GM12878 (cell line): ENCODE data around the gene NOL11. TPM values are rescaled to one million over a fixed set of nuclear protein-coding genes. Genes with fewer than 3 reads are reported as not detected.
"Not testable (repeated sequence)": the region's sequence is repeated elsewhere in the genome, so short reads cannot be mapped to it uniquely, and the experiment has no call there.

ENCODE experiments used
- ATAC-seq: fragments of 200-7000 bp; cut with Tn5 transposase; 3 replicates; pipeline ENCODE4 v1.9.1; 2020; ENCODE audit warnings: mild to moderate bottlenecking, moderate library complexity
- BruUV-seq: library from RNA; stranded (reverse); fragments of 400-500 nt; replicated peaks from 2 replicates; lab custom pipeline; 2021; lab: Mats Ljungman, UMichigan
- CTCF ChIA-PET: fragments of 300-600 bp; sonication (Branson Sonifier 250); formaldehyde crosslinking; extraction: SDS; loops from one replicate; lab custom pipeline; 2021; ENCODE audit warnings: inconsistent platforms; lab: Yijun Ruan, JAX
- POLR2A ChIA-PET: fragments of 350-600 bp; formaldehyde crosslinking; extraction: SDS; loops from one replicate; lab custom pipeline; 2021; ENCODE audit warnings: inconsistent platforms; lab: Charles Lee
- RAD21 ChIA-PET: fragments of 300-600 bp; sonication (Branson Sonifier 250); formaldehyde crosslinking; loops from one replicate; lab custom pipeline; 2023; ENCODE audit warnings: antibody characterized with exemption; ENCODE audit not compliant: unreplicated experiment; lab: Charles Lee
- SMC1A ChIA-PET: fragments of 300-600 bp; sonication (Branson Sonifier 250); formaldehyde crosslinking; loops from one replicate; lab custom pipeline; 2023; ENCODE audit not compliant: unreplicated experiment, uncharacterized antibody; lab: Charles Lee
- DNase-seq: peaks from one replicate; pipeline ENCODE4 v3.0.0-alpha.2; 2011; ENCODE audit warnings: low read depth, low spot score
- FAIRE-seq: peaks from 3 replicates; lab custom pipeline; 2011; peaks lifted over from hg19 to GRCh38; lab: Jason Lieb, UNC
- H2AFZ ChIP-seq: 2 replicates; pipeline ENCODE4 v1.6.0; 2011; ENCODE audit warnings: low read depth, low read length, control low read depth; ENCODE audit not compliant: control insufficient read depth
- H3K27ac ChIP-seq: 2 replicates; pipeline ENCODE4 v1.5.1; 2011; ENCODE audit warnings: control low read depth; ENCODE audit not compliant: control insufficient read depth, insufficient read depth
- H3K27me3 ChIP-seq, 2 experiments: replicated peaks in 1 of 2; 2 replicates each; pipeline versions ENCODE4 v1.6.0 to v1.6.1; 2011; ENCODE audit warnings: low read length in 1 of 2; ENCODE audit not compliant: control insufficient read depth in 2 of 2, insufficient read depth in 2 of 2
- H3K36me3 ChIP-seq, 2 experiments: 2 replicates each; pipeline ENCODE4 v1.5.1; 2011; ENCODE audit warnings: low read length in 1 of 2; ENCODE audit not compliant: control insufficient read depth in 2 of 2, insufficient read depth in 2 of 2
- H3K4me1 ChIP-seq: 2 replicates; pipeline ENCODE4 v1.6.1; 2011; ENCODE audit warnings: mild to moderate bottlenecking, low read length, moderate library complexity, mixed read lengths; ENCODE audit not compliant: control insufficient read depth, insufficient read depth
- H3K4me2 ChIP-seq: 2 replicates; pipeline ENCODE4 v1.6.0; 2011; ENCODE audit warnings: control low read depth; ENCODE audit not compliant: control insufficient read depth, insufficient read depth
- H3K4me3 ChIP-seq: fragments of 200-600 bp; sonication (generic); 2 replicates; pipeline ENCODE4 v1.5.1; 2016
- H3K79me2 ChIP-seq: 2 replicates; pipeline ENCODE4 v1.6.0; 2011; ENCODE audit warnings: low read length; ENCODE audit not compliant: control insufficient read depth, insufficient read depth
- H3K9ac ChIP-seq: 2 replicates; pipeline ENCODE4 v1.8.0; 2011; ENCODE audit warnings: low read length, control low read depth, mixed read lengths; ENCODE audit not compliant: control insufficient read depth, insufficient read depth
- H3K9me3 ChIP-seq: replicated peaks from 3 replicates; pipeline ENCODE4 v1.5.1; 2011; ENCODE audit warnings: mild to moderate bottlenecking, low read length; ENCODE audit not compliant: control insufficient read depth, insufficient read depth
- H4K20me1 ChIP-seq: 2 replicates; pipeline ENCODE4 v1.6.0; 2011; ENCODE audit not compliant: control insufficient read depth, insufficient read depth
- BHLHE40 ChIP-seq, 2 experiments: fragments of 450-650 bp in 1 of 2; IDR thresholded peaks; 2 replicates each; pipeline ENCODE4 v1.6.1; 2011 to 2017; ENCODE audit warnings: low read depth in 2 of 2, borderline replicate concordance in 1 of 2, improper control_type of control experiment in 1 of 2, low read length in 1 of 2, mild to moderate bottlenecking in 1 of 2
- KAT2A ChIP-seq: conservative IDR thresholded peaks from 2 replicates; pipeline ENCODE4 v1.6.1; 2011; ENCODE audit warnings: low read depth, low read length; ENCODE audit not compliant: control insufficient read depth
- RELB ChIP-seq: fragments of 450-650 bp; IDR thresholded peaks from 2 replicates; pipeline ENCODE4 v1.6.1; 2017; ENCODE audit warnings: low read depth, mild to moderate bottlenecking, moderate library complexity
- SPI1 ChIP-seq: IDR thresholded peaks from 2 replicates; pipeline ENCODE4 v1.6.1; 2011; ENCODE audit warnings: low read depth, mild to moderate bottlenecking, low read length, moderate library complexity, borderline replicate concordance; ENCODE audit not compliant: insufficient read depth
- SREBF2 ChIP-seq: IDR thresholded peaks from 2 replicates; pipeline ENCODE4 v1.6.1; 2012; ENCODE audit warnings: mild to moderate bottlenecking, low read length
- SRF ChIP-seq, 2 experiments: IDR thresholded peaks; 2 replicates each; pipeline ENCODE4 v1.6.1; 2011; ENCODE audit warnings: low read depth in 2 of 2, low read length in 2 of 2, mild to moderate bottlenecking in 1 of 2, moderate library complexity in 1 of 2
- ZNF217 ChIP-seq: fragments of 450-650 bp; IDR thresholded peaks from 2 replicates; pipeline ENCODE4 v1.6.1; 2017; ENCODE audit warnings: antibody characterized with exemption, mild to moderate bottlenecking
- ZNF274 ChIP-seq: IDR thresholded peaks from one replicate; pipeline ENCODE4 v1.8.0; 2011; ENCODE audit not compliant: insufficient read length, insufficient read depth
- ZSCAN29 ChIP-seq: fragments of 450-650 bp; IDR thresholded peaks from 2 replicates; pipeline ENCODE4 v1.6.1; 2017; ENCODE audit warnings: mild to moderate bottlenecking, moderate library complexity
- WGBS: methylation state at CpG from one replicate; pipeline ENCODE4 v1.1.6; 2016; ENCODE audit warnings: low lambda C conversion rate; ENCODE audit not compliant: insufficient replicate concordance, insufficient coverage; ENCODE audit errors: missing lambda C conversion rate; 5-methylcytosine and 5-hydroxymethylcytosine counted together
- in situ Hi-C: fragments of 300-500 bp; cut with MboI; formaldehyde crosslinking; loops from 9 replicates; pipeline ENCODE4 v1.14.3; 2018; ENCODE audit warnings: mixed read lengths
- intact Hi-C: fragments of 100-400 bp; cut with micrococcal nuclease; formaldehyde crosslinking; loops from one replicate; pipeline ENCODE4 v1.14.2; 2022; ENCODE audit not compliant: unreplicated experiment
- polyA plus RNA-seq, 11 experiments: library from polyadenylated mRNA; depleted of rRNA in 4 of 11; unstranded in 6 of 11; stranded (reverse) in 5 of 11; fragments of >200 nt; fragmentation: Nextera tagmentation in 4 of 11; fragmentation: Illumina TruSeq in 1 of 11; extraction: Ambion mirVana in 4 of 11; extraction: Trizol in 1 of 11; gene quantifications; 1 replicate in 1 of 11; 2 replicates in 10 of 11; pipeline versions ENCODE4 v1.2.1 to v1.2.3, GENCODE V29; 2011 to 2016; ENCODE audit warnings: inconsistent platforms in 2 of 11, missing spikeins in 2 of 11, low read depth in 1 of 11
- total RNA-seq, 4 experiments: library from RNA; depleted of rRNA in 3 of 4; stranded (reverse); fragments of >200 nt in 3 of 4; fragmentation: Illumina TruSeq in 1 of 4; extraction: Trizol in 1 of 4; gene quantifications; 2 replicates each; pipeline versions ENCODE4 v1.2.1 to v1.2.3, GENCODE V29; 2013 to 2021

Gene NOL11
- total and polyA plus RNA-seq, 10 of the 15 experiments (the other 5 are each of a cell fraction or from before 2014, with no cell fraction given): 54.8 to 130 (median 94.6) TPM

GRCh38 chr17:67751101-67752074 lies 33.7 kb downstream of the NOL11 start:
- ChIA-PET RAD21 (no interaction called here), CTCF (no interaction called here), SMC1A (no interaction called here), POLR2A (no interaction called here)
- ATAC-seq (no peak), DNase-seq (no peak), FAIRE-seq (no peak)
- Histone ChIP-seq H3K4me2 (no peak overlapping the region), H4K20me1 (no peaks in the 10 kb centered on the region), H3K4me3 (no peak overlapping the region), H3K9me3 (no peaks in the 10 kb centered on the region; the same call in 2 of the 3 replicates), H3K27ac (no peak overlapping the region), H2AFZ (no peak overlapping the region), H3K36me3 (peaks cover 10 to 27% of the 10 kb centered on the region in 2 experiments), H3K9ac (no peak overlapping the region), H3K4me1 (no peaks in the 10 kb centered on the region), H3K27me3 (no peaks in the 10 kb centered on the region), H3K79me2 (no peaks in the 10 kb centered on the region)
- 79% methylated on average over 7 of the region's 9 CpGs for WGBS
- no TSS peak for BruUV-seq
- in situ Hi-C loops (no loop called here), intact Hi-C loops (no loop called here)
- TF ChIP-seq SPI1: no peak
- TF ChIP-seq RELB: no peak
- no peak for TF ChIP-seq SREBF2
- TF ChIP-seq KAT2A: no peak
- no peak for TF ChIP-seq ZNF274
- no peak for TF ChIP-seq BHLHE40 (IDR thresholded peaks at IDR 0.05; ENCODE audit: borderline replicate concordance in 1 of 2, low read depth in 2 of 2, low read length in 1 of 2)
- no peak for TF ChIP-seq SRF (IDR thresholded peaks at IDR 0.05; ENCODE audit: low read depth in 2 of 2, low read length in 2 of 2)
- TF ChIP-seq ZSCAN29: no peak
- no peak for TF ChIP-seq ZNF217

- 76% methylated on average over 3 of the region's 3 CpGs for WGBS
- H3K27me3 ChIP-seq, H3K4me2 ChIP-seq, H3K4me1 ChIP-seq, H4K20me1 ChIP-seq, H3K4me3 ChIP-seq, H3K27ac ChIP-seq, BruUV-seq, in situ Hi-C loops, POLR2A ChIA-PET, H3K79me2 ChIP-seq, intact Hi-C loops, H3K9ac ChIP-seq, CTCF ChIA-PET, H3K9me3 ChIP-seq, DNase-seq, H2AFZ ChIP-seq, FAIRE-seq, ATAC-seq, SMC1A ChIA-PET, RAD21 ChIA-PET: not testable (repeated sequence)
- peaks cover 10 to 27% of the 10 kb centered on the region in 2 experiments for H3K36me3 ChIP-seq
Measured at GRCh38 chr17:67752160-67752559, 34.4 kb downstream of the NOL11 start.
